HG02852 (cell line): ENCODE measurements around the gene B4GALNT3.

Source experiments
- ATAC-seq: cut with Tn5 transposase; IDR thresholded peaks from one replicate; pipeline ENCODE4 v1.9.1; 2021; ENCODE audit warnings: mild to moderate bottlenecking, moderate library complexity; ENCODE audit not compliant: unreplicated experiment

B4GALNT3 gene

GRCh38 chr12:556498-556897, 96.8 kb downstream of the B4GALNT3 start:
- no peak for ATAC-seq

- ATAC-seq, result no peak
Observed at GRCh38 chr12:558580-558979, 98.8 kb downstream of the B4GALNT3 start.

- no peak for ATAC-seq
Observed at GRCh38 chr12:559208-559905, 99.6 kb downstream of the B4GALNT3 start.

- no peak for ATAC-seq
Observed at GRCh38 chr12:559906-560455, 100.2 kb downstream of the B4GALNT3 start.

- ATAC-seq, result no peak
Observed at GRCh38 chr12:560691-561390, 101.1 kb downstream of the B4GALNT3 start.

- no peak for ATAC-seq
Observed at GRCh38 chr12:561391-561705, 101.6 kb downstream of the B4GALNT3 start.

GRCh38 chr12:561908-562593, 102.3 kb downstream of the B4GALNT3 start:
- no peak for ATAC-seq

GRCh38 chr12:562634-563033, 102.9 kb downstream of the B4GALNT3 start:
- no peak for ATAC-seq

- no peak for ATAC-seq
Observed at GRCh38 chr12:563250-563781, 103.6 kb downstream of the B4GALNT3 start.

- ATAC-seq, result no peak
Observed at GRCh38 chr12:563787-564298, 104.1 kb downstream of the B4GALNT3 start.

GRCh38 chr12:565161-565560, 105.4 kb downstream of the B4GALNT3 start:
- no peak for ATAC-seq

GRCh38 chr12:565589-566105, 105.9 kb downstream of the B4GALNT3 start:
- ATAC-seq, result no peak

GRCh38 chr12:568486-568885, 108.7 kb downstream of the B4GALNT3 start:
- no peak for ATAC-seq

GRCh38 chr12:569091-569676, 109.4 kb downstream of the B4GALNT3 start:
- no peak for ATAC-seq

GRCh38 chr12:569803-570434, 110.2 kb downstream of the B4GALNT3 start:
- no peak for ATAC-seq

GRCh38 chr12:570435-570920, 110.7 kb downstream of the B4GALNT3 start:
- no peak for ATAC-seq

- ATAC-seq, result no peak
Observed at GRCh38 chr12:570921-571794, 111.4 kb downstream of the B4GALNT3 start.

GRCh38 chr12:571795-572531, 112.2 kb downstream of the B4GALNT3 start:
- ATAC-seq, result no peak

- ATAC-seq, result no peak
Observed at GRCh38 chr12:572532-572899, 112.8 kb downstream of the B4GALNT3 start.
